ENCODE measurements around the gene FOXA1.

DNA sequence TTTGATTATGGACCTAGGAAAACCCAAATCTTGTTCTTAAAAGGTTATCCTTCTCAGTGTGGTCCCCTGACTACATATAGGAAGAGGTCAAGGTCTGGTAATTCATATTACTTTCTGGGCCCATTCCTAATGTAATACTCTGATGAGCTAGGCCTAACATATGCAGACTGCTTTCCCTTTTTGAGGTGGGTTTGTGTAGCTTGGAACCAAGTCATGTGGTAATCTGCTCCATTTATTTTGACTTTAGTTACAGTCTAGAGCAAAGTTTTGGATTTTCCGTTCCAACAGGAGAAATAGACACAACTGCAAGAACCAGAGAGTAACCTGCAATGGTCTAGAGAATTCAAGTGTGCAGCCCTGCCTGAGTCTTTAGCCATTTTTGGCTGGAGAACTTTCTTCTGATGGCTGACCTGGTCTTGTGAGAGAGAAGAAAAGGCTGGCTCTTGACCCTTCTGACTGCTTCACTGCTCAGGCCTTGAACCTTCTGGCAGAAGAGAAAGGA is 22.9 kb upstream of the FOXA1 start:
- no peak for TF ChIP-seq EZH2 (optimal IDR thresholded peaks at IDR 0.05; ENCODE audit: low read depth, low read length)
- no peak for TF ChIP-seq CTCF (IDR thresholded peaks at IDR 0.05; ENCODE audit: low read length)
- TF ChIP-seq EZH2phosphoT487 (IDR thresholded peaks at IDR 0.05; ENCODE audit: low read length) = no peak

Data from MM.1S (cell line).